Peyer's patch (tissue), 4 donors: ENCODE data around the gene MYLK. TPM values are rescaled to one million over a fixed set of nuclear protein-coding genes. Genes with fewer than 3 reads are reported as not detected.
"Not testable (repeated sequence)": the region's sequence is repeated elsewhere in the genome, so short reads cannot be mapped to it uniquely, and the experiment has no call there.

Experiments used
- DNase-seq, 3 donors: peaks; one replicate each; pipeline ENCODE4 v3.0.0-alpha.2; 2017 to 2019
- H3K27ac ChIP-seq, 4 donors: fragments of 200-600 bp; sonication (generic); one replicate each; pipeline ENCODE4 v1.5.1; 2016 to 2019
- H3K27me3 ChIP-seq, 2 donors: fragments of 200-600 bp; sonication (generic); one replicate each; pipeline ENCODE4 v1.5.1; 2019
- H3K36me3 ChIP-seq, 3 donors: fragments of 200-600 bp; sonication (generic); one replicate each; pipeline ENCODE4 v1.5.1; 2016 to 2019
- H3K4me1 ChIP-seq, 4 donors: fragments of 200-600 bp; sonication (generic); one replicate each; pipeline ENCODE4 v1.5.1; 2016 to 2019
- H3K4me3 ChIP-seq, 4 donors: fragments of 200-600 bp; sonication (generic); 1 replicate in 3 of 4; 2 replicates in 1 of 4; pipeline ENCODE4 v1.5.1; 2016 to 2019; ENCODE audit warnings: mild to moderate bottlenecking in 1 of 4
- H3K9me3 ChIP-seq, 4 donors: fragments of 200-600 bp; sonication (generic); one replicate each; pipeline ENCODE4 v1.5.1; 2016 to 2019; ENCODE audit warnings: mild to moderate bottlenecking in 1 of 4
- CTCF ChIP-seq, 6 experiments: fragments of 450-650 bp in 4 of 6; fragments of 200-600 bp in 2 of 6; sonication (generic) in 1 of 6; IDR thresholded peaks; one replicate each; pipeline ENCODE4 v1.5.1; 2017 to 2019; ENCODE audit warnings: antibody characterized with exemption in 6 of 6, mild to moderate bottlenecking in 3 of 6, moderate library complexity in 1 of 6
- POLR2A ChIP-seq, 2 donors: fragments of 450-650 bp; IDR thresholded peaks; one replicate each; pipeline ENCODE4 v1.5.1; 2017; ENCODE audit warnings: antibody characterized with exemption in 2 of 2, mild to moderate bottlenecking in 2 of 2, moderate library complexity in 2 of 2
- total RNA-seq, 4 donors: library from RNA; depleted of rRNA; stranded (reverse); fragments of >200 nt; gene quantifications; one replicate each; pipeline ENCODE4 v1.1.0, GENCODE V29; 2016

The MYLK gene
- total RNA-seq, 4 donors from 2014 or later, result 81.3 to 117 (median 94.1) TPM

- Histone ChIP-seq H3K4me1 (no peaks in the 10 kb centered on the region), H3K4me3 (peak overlapping the region in 1 of 4 donors; percentile 41), H3K27ac (peak overlapping the region in 1 of 4 donors; percentile 82), H3K27me3 (no peaks in the 10 kb centered on the region), H3K9me3 (no peaks in the 10 kb centered on the region), H3K36me3 (peaks cover 0 to 20% (median 0%) of the 10 kb centered on the region in 3 donors)
- no peak for DNase-seq
- no peak for TF ChIP-seq CTCF (IDR thresholded peaks at IDR 0.05)
- TF ChIP-seq POLR2A (IDR thresholded peaks at IDR 0.05), result no peak
These were observed 265.9 kb downstream of the MYLK start for GRCh38 chr3:123618076-123618708.

GRCh38 chr3:123616593-123616992, 267.5 kb downstream of the MYLK start:
- Histone ChIP-seq H3K27ac (no peak overlapping the region), H3K27me3 (no peaks in the 10 kb centered on the region), H3K4me3 (peak overlapping the region in 1 of 4 donors; percentile 41), H3K36me3 (peaks cover 0 to 32% (median 0%) of the 10 kb centered on the region in 3 donors), H3K9me3 (no peaks in the 10 kb centered on the region), H3K4me1 (no peaks in the 10 kb centered on the region)
- DNase-seq, result no peak
- TF ChIP-seq POLR2A (IDR thresholded peaks at IDR 0.05), result no peak
- no peak for TF ChIP-seq CTCF (IDR thresholded peaks at IDR 0.05)

GRCh38 chr3:123613543-123613942, 270.6 kb downstream of the MYLK start:
- Histone ChIP-seq H3K36me3 (peaks cover 0 to 33% (median 0%) of the 10 kb centered on the region in 3 donors), H3K27ac (no peak overlapping the region), H3K4me3 (no peak overlapping the region), H3K4me1 (no peaks in the 10 kb centered on the region), H3K27me3 (no peaks in the 10 kb centered on the region), H3K9me3 (no peaks in the 10 kb centered on the region)
- no peak for TF ChIP-seq CTCF (IDR thresholded peaks at IDR 0.05)
- TF ChIP-seq POLR2A (IDR thresholded peaks at IDR 0.05), result no peak
- no peak for DNase-seq

- DNase-seq, H3K4me1 ChIP-seq, H3K9me3 ChIP-seq, H3K4me3 ChIP-seq, H3K27ac ChIP-seq, H3K27me3 ChIP-seq: not testable (repeated sequence)
- H3K36me3 ChIP-seq, result peaks cover 0 to 28% (median 0%) of the 10 kb centered on the region in 3 donors
These were observed 272.5 kb downstream of the MYLK start for GRCh38 chr3:123611674-123612073.

- TF ChIP-seq POLR2A (IDR thresholded peaks at IDR 0.05), result no peak
- TF ChIP-seq CTCF (IDR thresholded peaks at IDR 0.05), result no peak
- Histone ChIP-seq H3K36me3 (peaks cover 0 to 23% (median 0%) of the 10 kb centered on the region in 3 donors), H3K27me3 (no peaks in the 10 kb centered on the region), H3K27ac (no peak overlapping the region), H3K4me1 (no peaks in the 10 kb centered on the region), H3K9me3 (no peaks in the 10 kb centered on the region), H3K4me3 (no peak overlapping the region)
- DNase-seq, result no peak
These were observed 273.1 kb downstream of the MYLK start for GRCh38 chr3:123611082-123611481.

- Histone ChIP-seq H3K27me3 (no peaks in the 10 kb centered on the region), H3K4me3 (no peak overlapping the region), H3K27ac (no peak overlapping the region), H3K36me3 (peaks cover 0 to 19% (median 0%) of the 10 kb centered on the region in 3 donors), H3K4me1 (no peaks in the 10 kb centered on the region), H3K9me3 (no peaks in the 10 kb centered on the region)
- TF ChIP-seq POLR2A (IDR thresholded peaks at IDR 0.05) (no peak), CTCF (IDR thresholded peaks at IDR 0.05) (no peak)
- DNase-seq, result peak in 1 of 3 donors; percentile 47
These were observed 273.8 kb downstream of the MYLK start for GRCh38 chr3:123610331-123610730.
